OCI-LY3 (cell line): Measurements from ENCODE around the gene MPO.

ENCODE experiments used
- EZH2phosphoT487 ChIP-seq: fragments of 200-600 bp; shearing (Covaris generic); IDR thresholded peaks from 2 replicates; pipeline ENCODE4 v1.6.1; 2018; ENCODE audit warnings: antibody characterized with exemption, mixed run types, low read depth
- TF ChIP-seq, protein P1 (sequence below): fragments of 200-600, 300-600 bp; sonication (generic); IDR thresholded peaks from 2 replicates; pipeline ENCODE4 v1.5.1; 2014; ENCODE audit warnings: antibody characterized with exemption, low read length, low read depth

GRCh38 chr17:58304750-58305486 is 24.2 kb upstream of the MPO start:
- TF ChIP-seq, protein P1, sequence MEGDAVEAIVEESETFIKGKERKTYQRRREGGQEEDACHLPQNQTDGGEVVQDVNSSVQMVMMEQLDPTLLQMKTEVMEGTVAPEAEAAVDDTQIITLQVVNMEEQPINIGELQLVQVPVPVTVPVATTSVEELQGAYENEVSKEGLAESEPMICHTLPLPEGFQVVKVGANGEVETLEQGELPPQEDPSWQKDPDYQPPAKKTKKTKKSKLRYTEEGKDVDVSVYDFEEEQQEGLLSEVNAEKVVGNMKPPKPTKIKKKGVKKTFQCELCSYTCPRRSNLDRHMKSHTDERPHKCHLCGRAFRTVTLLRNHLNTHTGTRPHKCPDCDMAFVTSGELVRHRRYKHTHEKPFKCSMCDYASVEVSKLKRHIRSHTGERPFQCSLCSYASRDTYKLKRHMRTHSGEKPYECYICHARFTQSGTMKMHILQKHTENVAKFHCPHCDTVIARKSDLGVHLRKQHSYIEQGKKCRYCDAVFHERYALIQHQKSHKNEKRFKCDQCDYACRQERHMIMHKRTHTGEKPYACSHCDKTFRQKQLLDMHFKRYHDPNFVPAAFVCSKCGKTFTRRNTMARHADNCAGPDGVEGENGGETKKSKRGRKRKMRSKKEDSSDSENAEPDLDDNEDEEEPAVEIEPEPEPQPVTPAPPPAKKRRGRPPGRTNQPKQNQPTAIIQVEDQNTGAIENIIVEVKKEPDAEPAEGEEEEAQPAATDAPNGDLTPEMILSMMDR = no peak
- TF ChIP-seq EZH2phosphoT487 = no peak
